ENCODE results near the gene HNRNPU. TPM values are rescaled to one million over a fixed set of nuclear protein-coding genes. Genes with fewer than 3 reads are reported as not detected.

The HNRNPU gene
- total RNA-seq = 192 TPM
- long read RNA-seq, full-length matches to known transcripts = 223 of 291 reads
- long read RNA-seq, partial matches to known transcripts = 48 of 291 reads
- long read RNA-seq, other reads (novel, unspliced or antisense) = 20 of 291 reads

GRCh38 chr1:244864253-244865027, at the start of gene HNRNPU:
Gene HNRNPU, minus strand, starts transcription at chr1:244864543. Its CDS starts 236 bp downstream, at chr1:244864307.
- peak; percentile 98 for DNase-seq (ENCODE audit: low spot score)
- intact Hi-C loops (cut with DNase I) = loop anchor here (1.0 to 5.0 kb wide), 4 partner anchors 53 to 212 kb away; partner anchors contain the start of gene DESI2

DNA sequence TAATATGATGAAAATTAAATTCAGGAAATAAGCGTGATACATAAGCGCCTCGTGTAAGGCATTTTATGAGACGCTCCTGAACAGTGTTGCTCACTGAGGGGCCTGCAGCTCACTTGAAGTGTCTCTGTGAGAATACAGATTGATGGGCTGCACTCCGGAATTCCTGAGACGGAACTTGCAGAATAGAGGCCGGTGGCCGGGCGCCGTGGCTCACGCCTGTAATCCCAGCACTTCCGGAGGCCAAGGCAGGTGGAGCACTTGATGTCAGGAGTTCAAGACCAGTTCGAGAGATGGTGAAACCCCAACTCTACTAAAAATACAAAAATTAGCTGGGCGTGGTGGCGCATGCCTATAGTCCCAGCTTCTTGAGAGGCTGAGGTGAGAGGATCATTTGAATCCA, 49.5 kb upstream of the HNRNPU start:
- no peak for DNase-seq (ENCODE audit: low spot score)
- intact Hi-C loops (cut with DNase I) = no loop called here

DNA sequence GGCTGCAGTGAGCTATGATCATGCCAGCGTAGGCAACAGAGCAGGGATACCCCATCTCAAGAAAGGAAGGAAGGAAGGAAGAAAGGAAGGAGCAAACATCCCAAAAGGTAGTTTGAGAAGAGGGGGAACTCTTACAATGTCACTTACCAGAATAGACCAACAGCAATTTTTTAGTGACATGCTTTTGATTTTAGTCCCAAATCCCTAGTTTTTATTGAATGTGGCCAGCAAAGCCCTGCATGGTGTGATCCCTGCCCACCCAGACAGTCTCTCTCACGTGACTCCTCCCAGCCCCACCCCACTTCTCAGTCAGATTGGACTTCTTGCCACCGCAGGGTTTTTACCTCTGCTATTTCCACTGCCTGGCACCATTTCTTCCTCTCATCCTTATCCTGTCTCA, 39.8 kb upstream of the HNRNPU start:
- intact Hi-C loops (cut with DNase I) = no loop called here
- no peak for DNase-seq (ENCODE audit: low spot score)

- no peak for DNase-seq (ENCODE audit: low spot score)
- intact Hi-C loops (cut with DNase I) = no loop called here
Measured at GRCh38 chr1:244901400-244902015, 37.2 kb upstream of the HNRNPU start.

- intact Hi-C loops (cut with DNase I) = no loop called here
- no peak for DNase-seq (ENCODE audit: low spot score)
Measured at GRCh38 chr1:244897476-244898254, 33.3 kb upstream of the HNRNPU start.

DNA sequence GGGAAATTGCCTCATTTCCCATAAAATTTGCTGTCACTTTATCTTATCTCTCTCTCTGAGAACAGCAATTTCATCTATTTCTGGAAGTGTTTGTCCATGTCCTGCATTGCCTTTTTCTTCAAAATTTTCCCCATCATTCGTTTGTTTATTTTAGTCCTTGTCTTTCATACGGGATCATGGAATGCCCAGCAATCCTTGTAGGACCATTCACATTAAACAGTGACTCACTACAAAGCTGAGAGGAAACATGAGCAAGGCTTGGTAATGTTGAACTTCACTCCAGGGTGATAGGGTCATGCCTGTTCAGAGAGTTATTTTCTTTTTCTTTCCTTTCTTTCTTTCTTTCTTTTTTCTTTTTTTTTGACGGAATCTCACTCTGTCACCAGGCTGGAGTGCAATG, 32.2 kb upstream of the HNRNPU start:
- DNase-seq (ENCODE audit: low spot score) = no peak
- intact Hi-C loops (cut with DNase I) = no loop called here

- DNase-seq (ENCODE audit: low spot score) = no peak
- intact Hi-C loops (cut with DNase I) = no loop called here
Measured at GRCh38 chr1:244893836-244894235, 29.5 kb upstream of the HNRNPU start.

- no peak for DNase-seq (ENCODE audit: low spot score)
- intact Hi-C loops (cut with DNase I) = no loop called here
Measured at GRCh38 chr1:244887281-244887680, 22.9 kb upstream of the HNRNPU start.

- no peak for DNase-seq (ENCODE audit: low spot score)
- intact Hi-C loops (cut with DNase I) = no loop called here
Measured at GRCh38 chr1:244881552-244882280, 17.4 kb upstream of the HNRNPU start.

- intact Hi-C loops (cut with DNase I) = no loop called here
- no peak for DNase-seq (ENCODE audit: low spot score)
Measured at GRCh38 chr1:244878681-244879080, 14.3 kb upstream of the HNRNPU start.

GRCh38 chr1:244876228-244876910, 12.0 kb upstream of the HNRNPU start:
- no peak for DNase-seq (ENCODE audit: low spot score)
- intact Hi-C loops (cut with DNase I) = no loop called here

GRCh38 chr1:244874974-244875579, 10.7 kb upstream of the HNRNPU start:
- intact Hi-C loops (cut with DNase I) = no loop called here
- DNase-seq (ENCODE audit: low spot score) = no peak

DNA sequence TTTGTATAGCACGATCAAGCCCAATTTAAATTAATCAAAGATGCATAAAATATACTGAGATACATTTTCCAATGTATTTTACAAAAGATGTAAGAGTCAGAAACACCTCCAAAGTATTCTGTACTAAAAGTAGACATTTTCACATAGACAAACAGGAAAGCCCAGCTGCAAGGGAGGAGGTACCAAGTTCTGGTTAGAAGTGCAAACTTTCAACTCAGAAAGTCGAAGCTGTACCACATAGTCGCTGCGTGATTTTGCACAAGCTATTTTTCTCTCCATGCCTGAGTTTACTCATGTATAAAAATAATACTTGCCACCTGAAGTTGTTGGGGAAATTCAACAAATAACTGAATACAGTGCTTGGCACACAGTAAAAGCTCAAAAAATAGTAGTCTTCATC, 5.6 kb upstream of the HNRNPU start:
- intact Hi-C loops (cut with DNase I) = no loop called here
- no peak for DNase-seq (ENCODE audit: low spot score)

DNA sequence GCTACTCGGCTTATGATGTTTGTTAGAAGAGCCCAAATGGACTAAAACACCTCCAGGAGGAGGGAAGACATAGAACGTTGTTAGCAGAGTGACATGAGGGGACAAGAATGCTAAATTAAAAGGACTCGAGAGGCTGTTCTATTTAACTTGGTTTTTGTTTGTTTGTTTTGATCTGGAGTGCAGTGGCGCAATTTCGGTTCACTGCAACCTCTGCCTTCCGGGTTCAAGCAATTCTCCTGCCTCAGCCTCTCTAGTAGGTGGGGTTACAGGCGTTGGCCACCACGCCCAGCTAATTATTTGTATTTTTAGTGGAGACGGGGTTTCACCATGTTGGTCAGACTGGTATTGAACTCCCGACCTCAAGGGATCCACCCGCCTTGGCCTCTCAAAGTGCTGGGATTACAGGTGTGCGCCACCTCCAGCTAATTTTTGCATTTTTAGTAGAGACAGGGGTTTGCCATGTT, 5.1 kb upstream of the HNRNPU start:
- DNase-seq (ENCODE audit: low spot score) = no peak
- intact Hi-C loops (cut with DNase I) = no loop called here

DNA sequence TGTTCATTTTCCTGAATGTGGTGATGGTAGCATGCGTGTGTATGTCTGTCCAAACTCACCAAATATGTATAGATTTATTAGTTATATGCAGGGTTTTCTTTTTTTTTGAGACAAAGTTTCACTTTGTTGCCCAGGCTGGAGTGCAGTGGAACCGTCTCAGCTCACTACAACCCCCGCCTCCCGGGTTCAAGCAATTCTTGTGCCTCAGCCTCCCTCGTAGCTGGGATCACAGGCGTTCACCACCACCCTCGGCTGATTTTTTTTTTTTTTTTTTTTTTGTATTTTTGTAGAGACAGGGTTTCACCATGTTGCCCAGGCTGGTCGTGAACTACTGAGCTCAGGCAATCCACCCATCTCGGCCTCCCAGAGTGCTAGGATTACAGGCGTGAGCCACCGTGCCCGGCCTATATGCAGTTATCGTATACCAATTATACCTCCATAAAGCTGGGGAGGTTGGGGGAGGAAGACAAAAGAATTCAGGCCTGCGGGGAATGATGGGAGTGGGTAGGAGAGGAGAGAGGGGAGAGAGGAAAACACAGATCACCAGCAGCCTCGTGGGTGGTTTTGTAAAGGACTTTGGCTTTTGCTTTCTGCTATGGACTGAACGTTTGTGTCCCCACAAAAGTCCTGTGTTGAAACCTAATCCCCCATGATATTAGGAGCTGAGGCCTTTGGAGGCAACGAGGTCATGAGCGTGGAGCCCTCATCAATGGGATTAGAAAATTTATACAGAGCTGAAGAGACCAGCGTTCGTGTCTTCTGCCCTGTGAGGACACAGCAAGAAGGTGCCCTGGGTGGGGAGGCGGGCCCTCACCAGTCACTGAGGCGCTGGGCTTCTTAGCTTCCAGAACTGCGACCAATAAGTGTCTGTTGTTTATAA, 4.4 kb upstream of the HNRNPU start:
- DNase-seq (ENCODE audit: low spot score) = no peak
- intact Hi-C loops (cut with DNase I) = no loop called here

GRCh38 chr1:244866355-244866754, 2.0 kb upstream of the HNRNPU start:
- DNase-seq (ENCODE audit: low spot score) = no peak
- intact Hi-C loops (cut with DNase I) = no loop called here

DNA sequence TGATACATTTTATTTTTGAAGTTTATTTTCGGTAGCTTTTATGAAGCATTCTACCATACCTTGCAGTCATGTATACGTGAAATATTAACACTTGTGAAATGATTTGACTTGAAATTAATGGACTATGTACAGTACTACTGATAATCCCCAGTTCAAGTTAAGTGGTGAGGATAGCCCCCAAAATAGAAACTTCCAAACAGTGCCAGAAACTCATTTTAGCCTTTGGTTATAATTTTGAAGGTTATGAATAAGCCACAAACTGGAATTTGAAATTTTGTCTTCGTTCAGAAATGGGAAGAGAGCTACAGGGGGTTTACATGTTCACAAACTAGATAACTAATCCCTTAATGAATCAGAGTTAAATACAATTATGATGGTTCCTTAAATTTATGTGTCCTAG, 1.5 kb upstream of the HNRNPU start:
- no peak for DNase-seq (ENCODE audit: low spot score)
- intact Hi-C loops (cut with DNase I) = loop anchor here (2.0 kb wide), 2 partner anchors 177 to 213 kb away; partner anchors contain the start of gene DESI2

DNA sequence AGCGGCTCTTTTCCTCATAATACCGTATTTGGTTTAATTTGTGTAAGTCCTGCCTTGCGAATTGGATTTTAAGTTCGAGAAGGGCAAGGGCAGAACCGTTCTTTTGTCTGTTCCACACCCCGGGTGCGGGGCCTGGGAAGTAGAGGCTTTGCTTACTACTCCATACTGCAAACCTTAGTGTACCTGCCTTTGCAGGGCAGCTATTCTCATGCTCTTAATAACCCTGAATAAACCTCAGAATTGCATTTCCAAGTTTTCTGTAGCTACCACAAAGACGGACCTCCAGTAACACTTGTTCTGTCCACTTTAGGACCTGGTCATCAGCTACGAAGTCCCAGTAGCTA, 657 bp upstream of the HNRNPU start:
- DNase-seq (ENCODE audit: low spot score) = no peak
- intact Hi-C loops (cut with DNase I) = loop anchor here (2.0 kb wide), 2 partner anchors 178 to 212 kb away; partner anchors contain the start of gene DESI2
